ENCODE data around the gene C1orf159.
"Not testable (repeated sequence)": the region's sequence is repeated elsewhere in the genome, so short reads cannot be mapped to it uniquely, and the experiment has no call there.

C1orf159 gene

GRCh38 chr1:1115786-1116700, at the start of gene C1orf159:
Gene C1orf159, minus strand, starts transcription at chr1:1116089. Its CDS starts 24,546 bp downstream, at chr1:1091543.
- peak; percentile 99 for DNase-seq (ENCODE audit: low read depth, low spot score)

- no peak for DNase-seq (ENCODE audit: low read depth, low spot score)
These were observed 49.6 kb upstream of the C1orf159 start for GRCh38 chr1:1165485-1165884.

GRCh38 chr1:1164701-1165451, 49.0 kb upstream of the C1orf159 start:
- DNase-seq (ENCODE audit: low read depth, low spot score): peak; percentile 71

- DNase-seq (ENCODE audit: low read depth, low spot score): no peak
These were observed 48.4 kb upstream of the C1orf159 start for GRCh38 chr1:1164361-1164700.

- no peak for DNase-seq (ENCODE audit: low read depth, low spot score)
These were observed 47.7 kb upstream of the C1orf159 start for GRCh38 chr1:1163538-1164070.

- no peak for DNase-seq (ENCODE audit: low read depth, low spot score)
These were observed 47.0 kb upstream of the C1orf159 start for GRCh38 chr1:1162597-1163537.

- DNase-seq (ENCODE audit: low read depth, low spot score): no peak
These were observed 45.8 kb upstream of the C1orf159 start for GRCh38 chr1:1161683-1162079.

- DNase-seq (ENCODE audit: low read depth, low spot score): no peak
These were observed 45.3 kb upstream of the C1orf159 start for GRCh38 chr1:1161078-1161682.

GRCh38 chr1:1160281-1160930, 44.5 kb upstream of the C1orf159 start:
- DNase-seq (ENCODE audit: low read depth, low spot score): no peak

- peak; percentile 63 for DNase-seq (ENCODE audit: low read depth, low spot score)
These were observed 42.2 kb upstream of the C1orf159 start for GRCh38 chr1:1157914-1158710.

GRCh38 chr1:1157426-1157913, 41.6 kb upstream of the C1orf159 start:
- peak; percentile 62 for DNase-seq (ENCODE audit: low read depth, low spot score)

GRCh38 chr1:1157033-1157365, 41.1 kb upstream of the C1orf159 start:
- no peak for DNase-seq (ENCODE audit: low read depth, low spot score)

- no peak for DNase-seq (ENCODE audit: low read depth, low spot score)
These were observed 40.5 kb upstream of the C1orf159 start for GRCh38 chr1:1156140-1157032.

GRCh38 chr1:1155258-1155657, 39.4 kb upstream of the C1orf159 start:
- no peak for DNase-seq (ENCODE audit: low read depth, low spot score)

GRCh38 chr1:1153874-1154273, 38.0 kb upstream of the C1orf159 start:
- no peak for DNase-seq (ENCODE audit: low read depth, low spot score)

GRCh38 chr1:1153215-1153614, 37.3 kb upstream of the C1orf159 start:
- not testable (repeated sequence) for DNase-seq (ENCODE audit: low read depth, low spot score)

GRCh38 chr1:1152431-1152830, 36.5 kb upstream of the C1orf159 start:
- DNase-seq (ENCODE audit: low read depth, low spot score): not testable (repeated sequence)

GRCh38 chr1:1151306-1151705, 35.4 kb upstream of the C1orf159 start:
- DNase-seq (ENCODE audit: low read depth, low spot score): no peak

- no peak for DNase-seq (ENCODE audit: low read depth, low spot score)
These were observed 34.2 kb upstream of the C1orf159 start for GRCh38 chr1:1150100-1150499.
